PFSK-1 (cell line): ENCODE data around the gene RXFP1.

Experiments used
- FOXP2 ChIP-seq: optimal IDR thresholded peaks from 2 replicates; pipeline ENCODE3; 2011; ENCODE audit warnings: borderline replicate concordance, control low read depth, inconsistent platforms; ENCODE audit not compliant: insufficient read depth; ENCODE audit errors: extremely low read length, extremely low read depth
- POLR2AphosphoS5 ChIP-seq: IDR thresholded peaks from 2 replicates; pipeline ENCODE4 v1.6.1; 2012; ENCODE audit warnings: low read depth, mild to moderate bottlenecking, control low read depth, low read length, moderate library complexity
- SIN3A ChIP-seq: IDR thresholded peaks from 2 replicates; pipeline ENCODE4 v1.6.1; 2012; ENCODE audit warnings: mild to moderate bottlenecking, low read length, moderate library complexity, borderline replicate concordance; ENCODE audit not compliant: insufficient read depth
- TAF1 ChIP-seq: IDR thresholded peaks from 2 replicates; pipeline ENCODE4 v1.6.1; 2012; ENCODE audit warnings: low read length, control low read depth, borderline replicate concordance; ENCODE audit not compliant: insufficient read depth
- TF ChIP-seq, protein P1 (sequence below), 2 experiments: IDR thresholded peaks; 2 replicates each; pipeline versions ENCODE4 v1.6.1 to v1.8.0; 2011 to 2012; ENCODE audit warnings: low read depth in 2 of 2, low read length in 2 of 2, control low read depth in 1 of 2, inconsistent platforms in 1 of 2, mild to moderate bottlenecking in 1 of 2, moderate library complexity in 1 of 2; ENCODE audit not compliant: insufficient read depth in 1 of 2

The RXFP1 gene

DNA sequence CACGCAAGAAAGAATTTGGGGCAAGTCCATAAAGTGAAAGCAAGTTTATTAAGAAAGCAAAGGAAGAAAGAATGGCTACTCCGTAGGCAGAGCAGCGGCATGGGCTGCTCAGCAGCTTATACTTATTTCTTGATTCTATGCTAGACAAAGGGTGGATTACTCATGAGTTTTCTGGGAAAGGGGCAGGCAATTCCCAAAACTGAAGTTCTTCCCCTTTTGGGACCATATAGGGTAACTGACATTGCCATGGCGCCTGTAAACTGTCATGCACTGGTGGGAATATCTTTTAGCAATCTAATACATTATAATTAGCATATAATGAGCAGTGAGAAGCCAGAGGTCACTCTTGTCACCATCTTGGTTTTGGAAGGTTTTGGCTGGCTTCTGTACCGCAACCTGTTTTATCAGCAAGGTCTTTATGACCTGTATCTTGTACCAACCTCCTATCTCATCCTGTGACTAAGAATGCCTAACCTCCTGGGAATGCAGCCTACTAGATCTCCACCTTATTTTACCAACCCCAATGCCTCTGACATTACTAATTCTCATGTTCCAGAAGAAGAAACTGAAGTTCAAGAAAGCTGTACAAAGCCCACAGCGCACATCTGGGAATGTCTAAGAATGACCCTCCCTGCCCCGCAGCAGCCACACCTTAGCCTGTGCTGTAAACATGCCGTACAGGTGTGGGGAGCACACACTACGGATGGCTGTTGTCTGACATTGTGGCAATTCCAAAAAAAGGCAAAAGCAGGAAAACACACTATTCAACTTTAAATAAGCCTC, 18.6 kb downstream of the RXFP1 start:
- TF ChIP-seq SIN3A (no peak), FOXP2 (no peak)
- TF ChIP-seq, protein P1, sequence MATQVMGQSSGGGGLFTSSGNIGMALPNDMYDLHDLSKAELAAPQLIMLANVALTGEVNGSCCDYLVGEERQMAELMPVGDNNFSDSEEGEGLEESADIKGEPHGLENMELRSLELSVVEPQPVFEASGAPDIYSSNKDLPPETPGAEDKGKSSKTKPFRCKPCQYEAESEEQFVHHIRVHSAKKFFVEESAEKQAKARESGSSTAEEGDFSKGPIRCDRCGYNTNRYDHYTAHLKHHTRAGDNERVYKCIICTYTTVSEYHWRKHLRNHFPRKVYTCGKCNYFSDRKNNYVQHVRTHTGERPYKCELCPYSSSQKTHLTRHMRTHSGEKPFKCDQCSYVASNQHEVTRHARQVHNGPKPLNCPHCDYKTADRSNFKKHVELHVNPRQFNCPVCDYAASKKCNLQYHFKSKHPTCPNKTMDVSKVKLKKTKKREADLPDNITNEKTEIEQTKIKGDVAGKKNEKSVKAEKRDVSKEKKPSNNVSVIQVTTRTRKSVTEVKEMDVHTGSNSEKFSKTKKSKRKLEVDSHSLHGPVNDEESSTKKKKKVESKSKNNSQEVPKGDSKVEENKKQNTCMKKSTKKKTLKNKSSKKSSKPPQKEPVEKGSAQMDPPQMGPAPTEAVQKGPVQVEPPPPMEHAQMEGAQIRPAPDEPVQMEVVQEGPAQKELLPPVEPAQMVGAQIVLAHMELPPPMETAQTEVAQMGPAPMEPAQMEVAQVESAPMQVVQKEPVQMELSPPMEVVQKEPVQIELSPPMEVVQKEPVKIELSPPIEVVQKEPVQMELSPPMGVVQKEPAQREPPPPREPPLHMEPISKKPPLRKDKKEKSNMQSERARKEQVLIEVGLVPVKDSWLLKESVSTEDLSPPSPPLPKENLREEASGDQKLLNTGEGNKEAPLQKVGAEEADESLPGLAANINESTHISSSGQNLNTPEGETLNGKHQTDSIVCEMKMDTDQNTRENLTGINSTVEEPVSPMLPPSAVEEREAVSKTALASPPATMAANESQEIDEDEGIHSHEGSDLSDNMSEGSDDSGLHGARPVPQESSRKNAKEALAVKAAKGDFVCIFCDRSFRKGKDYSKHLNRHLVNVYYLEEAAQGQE (IDR thresholded peaks at IDR 0.05; ENCODE audit: insufficient read depth in 1 of 2, low read depth in 2 of 2, low read length in 2 of 2): no peak

DNA sequence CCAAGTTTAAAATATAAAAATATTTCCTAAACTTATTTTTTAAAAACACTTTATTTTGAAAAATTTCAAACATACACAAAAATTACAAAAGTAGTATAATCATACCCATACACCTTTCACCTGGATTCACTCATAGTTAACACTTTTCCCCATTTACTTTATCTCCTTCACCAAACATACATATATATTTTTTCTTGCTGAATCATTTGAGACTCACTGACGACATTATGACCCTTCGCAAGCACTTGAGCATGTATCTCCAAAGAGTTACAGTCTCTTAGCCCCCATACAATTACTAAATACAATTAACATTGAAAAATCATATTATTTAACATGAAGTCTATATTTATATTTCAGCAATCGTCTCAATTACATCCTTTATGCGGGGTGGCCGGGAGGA, 19.8 kb downstream of the RXFP1 start:
- TF ChIP-seq FOXP2: no peak
- no peak for TF ChIP-seq TAF1
- TF ChIP-seq, protein P1 (IDR thresholded peaks at IDR 0.05; ENCODE audit: insufficient read depth in 1 of 2, low read depth in 2 of 2, low read length in 2 of 2): no peak
- no peak for TF ChIP-seq POLR2AphosphoS5
- no peak for TF ChIP-seq SIN3A

DNA sequence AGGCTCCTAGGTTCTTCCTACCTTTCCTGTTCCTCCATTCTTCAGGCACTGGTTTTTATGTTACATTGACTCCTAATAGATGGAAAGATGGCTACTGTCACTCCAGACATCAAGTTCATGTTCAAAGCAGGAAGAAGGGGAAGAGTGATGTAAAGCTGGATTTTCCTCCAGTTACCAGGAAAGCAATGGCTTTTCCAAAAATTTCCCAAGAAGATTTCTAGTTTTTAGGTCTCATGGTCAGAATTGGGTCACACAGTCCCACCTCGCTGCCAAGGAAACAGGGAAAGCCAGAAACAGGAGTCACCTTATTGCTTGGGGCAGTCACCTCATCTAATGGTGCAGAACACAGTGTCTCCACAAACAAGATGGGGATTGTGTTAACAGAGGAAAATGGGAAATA, 21.5 kb downstream of the RXFP1 start:
- TF ChIP-seq, protein P1 (IDR thresholded peaks at IDR 0.05; ENCODE audit: insufficient read depth in 1 of 2, low read depth in 2 of 2, low read length in 2 of 2): no peak
- TF ChIP-seq POLR2AphosphoS5: no peak
- TF ChIP-seq FOXP2: no peak
- TF ChIP-seq TAF1: no peak
- TF ChIP-seq SIN3A: no peak

DNA sequence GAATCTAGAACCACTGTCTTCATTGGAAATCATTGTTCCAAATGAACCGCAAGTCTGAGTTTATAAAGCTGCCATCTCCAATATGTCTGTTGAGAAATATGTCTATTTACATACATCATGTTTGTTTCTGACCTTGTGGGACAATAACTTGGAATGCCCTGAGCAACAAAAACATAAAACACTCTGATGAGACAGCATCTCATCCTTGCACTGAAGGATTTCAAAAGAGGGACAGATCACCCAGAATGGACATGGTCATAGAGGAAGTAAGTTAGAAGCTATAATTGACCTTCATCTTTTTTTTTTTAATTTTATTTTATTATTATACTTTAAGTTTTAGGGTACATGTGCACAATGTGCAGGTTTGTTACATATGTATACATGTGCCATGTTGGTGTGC, 22.5 kb downstream of the RXFP1 start:
- no peak for TF ChIP-seq TAF1
- no peak for TF ChIP-seq FOXP2
- TF ChIP-seq, protein P1 (IDR thresholded peaks at IDR 0.05; ENCODE audit: insufficient read depth in 1 of 2, low read depth in 2 of 2, low read length in 2 of 2): no peak
- TF ChIP-seq SIN3A: no peak
- no peak for TF ChIP-seq POLR2AphosphoS5

DNA sequence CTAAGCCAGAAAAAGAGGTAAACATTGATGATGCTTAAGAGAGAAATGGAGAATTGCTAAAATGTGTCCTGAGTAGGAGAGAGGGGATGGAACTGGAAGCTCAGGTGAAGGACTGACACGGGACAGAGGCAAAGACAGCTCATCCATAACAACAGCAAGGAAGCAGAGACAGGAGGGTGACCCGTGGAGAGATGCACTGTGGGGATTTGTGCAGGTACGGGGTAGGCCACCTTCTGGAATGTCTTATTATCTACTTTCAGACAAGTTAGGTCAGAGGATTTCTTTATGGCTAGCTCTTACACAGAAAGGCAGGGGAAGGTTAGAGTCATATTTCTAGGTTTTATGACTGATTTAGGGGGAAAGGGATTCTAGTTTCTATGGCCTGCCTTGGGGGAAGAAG, 31.7 kb downstream of the RXFP1 start:
- no peak for TF ChIP-seq FOXP2
- no peak for TF ChIP-seq POLR2AphosphoS5
- TF ChIP-seq SIN3A: no peak
- TF ChIP-seq, protein P1 (IDR thresholded peaks at IDR 0.05; ENCODE audit: insufficient read depth in 1 of 2, low read depth in 2 of 2, low read length in 2 of 2): no peak
- no peak for TF ChIP-seq TAF1
